Measurements from ENCODE around the gene SHISA8. TPM values are rescaled to one million over a fixed set of nuclear protein-coding genes. Genes with fewer than 3 reads are reported as not detected.

Gene SHISA8
- polyA plus RNA-seq, 3 donors: not detected

- Histone ChIP-seq H3K36me3 (replicated peaks in 1 of 2; ENCODE audit: control insufficient read depth in 1 of 2, insufficient read depth in 2 of 2, low read length in 2 of 2) (peaks cover 30 to 40% of the 10 kb centered on the region in 2 donors), H4K20me1 (ENCODE audit: insufficient read depth, low read length) (peaks cover 9% of the 10 kb centered on the region), H3K9ac (ENCODE audit: insufficient read depth, low read length, poor library complexity, severe bottlenecking) (no peak overlapping the region), H3K4me1 (ENCODE audit: control insufficient read depth in 1 of 2, insufficient read depth in 2 of 2, low read length in 2 of 2) (peaks cover 21 to 39% of the 10 kb centered on the region in 2 donors), H3K4me2 (replicated peaks; ENCODE audit: extremely low read depth, low read length, poor library complexity, severe bottlenecking) (no peak overlapping the region), H3K79me2 (ENCODE audit: insufficient read depth, low read length) (no peaks in the 10 kb centered on the region), H2AFZ (ENCODE audit: insufficient read depth, low read depth, low read length, poor library complexity, severe bottlenecking) (no peak overlapping the region), H3K27ac (ENCODE audit: low read depth in 1 of 2, low read length in 2 of 2) (no peak overlapping the region), H3K9me3 (replicated peaks in 1 of 2; ENCODE audit: control insufficient read depth in 1 of 2, insufficient read depth in 1 of 2, low read length in 2 of 2) (peaks cover 0 to 22% of the 10 kb centered on the region in 2 donors), H3K27me3 (ENCODE audit: control insufficient read depth in 2 of 2, insufficient read depth in 2 of 2, low read length in 2 of 2) (peaks cover 30 to 43% of the 10 kb centered on the region in 2 donors), H3K4me3 (replicated peaks in 1 of 3; ENCODE audit: low read depth in 2 of 3, low read length in 3 of 3) (no peak overlapping the region)
- Mint-ChIP-seq H3K27me3 (ENCODE audit: low read depth in 3 of 3) (peaks cover 40 to 51% (median 45%) of the 10 kb centered on the region in 3 donors), H3K9me3 (peaks cover 0 to 24% (median 8%) of the 10 kb centered on the region in 7 donors), H3K4me1 (peaks cover 26% of the 10 kb centered on the region), H3K4me3 (peak overlapping the region in 1 of 2 donors; percentile 75), H3K36me3 (peaks cover 38 to 41% of the 10 kb centered on the region in 2 donors), H3K27ac (peak overlapping the region in 1 of 7 donors; percentile 20)
- no peak for TF ChIP-seq CTCF (IDR thresholded peaks at IDR 0.05)
- intact Hi-C loops (cut with micrococcal nuclease): no loop called here
- WGBS (ENCODE audit: insufficient coverage): 64% methylated on average over 14 of the region's 14 CpGs
- DNase-seq: no peak
These were observed 6.2 kb downstream of the SHISA8 start for GRCh38 chr22:41908411-41909309.

GRCh38 chr22:41907436-41908401, 7.2 kb downstream of the SHISA8 start:
- Histone ChIP-seq H3K4me3 (replicated peaks in 1 of 3; ENCODE audit: low read depth in 2 of 3, low read length in 3 of 3) (no peak overlapping the region), H3K36me3 (replicated peaks in 1 of 2; ENCODE audit: control insufficient read depth in 1 of 2, insufficient read depth in 2 of 2, low read length in 2 of 2) (peaks cover 39 to 49% of the 10 kb centered on the region in 2 donors), H3K27me3 (ENCODE audit: control insufficient read depth in 2 of 2, insufficient read depth in 2 of 2, low read length in 2 of 2) (peaks cover 25 to 33% of the 10 kb centered on the region in 2 donors), H3K9ac (ENCODE audit: insufficient read depth, low read length, poor library complexity, severe bottlenecking) (no peak overlapping the region), H3K79me2 (ENCODE audit: insufficient read depth, low read length) (no peaks in the 10 kb centered on the region), H2AFZ (ENCODE audit: insufficient read depth, low read depth, low read length, poor library complexity, severe bottlenecking) (no peak overlapping the region), H3K4me2 (replicated peaks; ENCODE audit: extremely low read depth, low read length, poor library complexity, severe bottlenecking) (no peak overlapping the region), H3K4me1 (ENCODE audit: control insufficient read depth in 1 of 2, insufficient read depth in 2 of 2, low read length in 2 of 2) (peaks cover 21 to 39% of the 10 kb centered on the region in 2 donors), H3K9me3 (replicated peaks in 1 of 2; ENCODE audit: control insufficient read depth in 1 of 2, insufficient read depth in 1 of 2, low read length in 2 of 2) (peaks cover 0 to 14% of the 10 kb centered on the region in 2 donors), H3K27ac (ENCODE audit: low read depth in 1 of 2, low read length in 2 of 2) (no peak overlapping the region), H4K20me1 (ENCODE audit: insufficient read depth, low read length) (peaks cover 5% of the 10 kb centered on the region)
- 70% methylated on average over 8 of the region's 10 CpGs for WGBS (ENCODE audit: insufficient coverage)
- intact Hi-C loops (cut with micrococcal nuclease): no loop called here
- Mint-ChIP-seq H3K9me3 (peaks cover 0 to 18% (median 7%) of the 10 kb centered on the region in 7 donors), H3K36me3 (peaks cover 44 to 51% of the 10 kb centered on the region in 2 donors), H3K27ac (no peak overlapping the region), H3K4me3 (no peak overlapping the region), H3K27me3 (ENCODE audit: low read depth in 3 of 3) (peaks cover 32 to 42% (median 35%) of the 10 kb centered on the region in 3 donors), H3K4me1 (peaks cover 26% of the 10 kb centered on the region)
- no peak for DNase-seq
- TF ChIP-seq CTCF (IDR thresholded peaks at IDR 0.05): no peak

All from CD14-positive monocyte (primary cell).